22Rv1 (cell line): ENCODE measurements around the gene DDX41.

Experiments
- ZFX ChIP-seq: fragments of 450-650 bp; IDR thresholded peaks from 2 replicates; pipeline ENCODE4 v1.6.1; 2017; ENCODE audit warnings: antibody characterized with exemption, borderline replicate concordance
- TF ChIP-seq, protein P1 (sequence below): fragments of 450-650 bp; IDR thresholded peaks from 2 replicates; pipeline ENCODE4 v1.5.1; 2017; ENCODE audit warnings: mild to moderate bottlenecking

DNA sequence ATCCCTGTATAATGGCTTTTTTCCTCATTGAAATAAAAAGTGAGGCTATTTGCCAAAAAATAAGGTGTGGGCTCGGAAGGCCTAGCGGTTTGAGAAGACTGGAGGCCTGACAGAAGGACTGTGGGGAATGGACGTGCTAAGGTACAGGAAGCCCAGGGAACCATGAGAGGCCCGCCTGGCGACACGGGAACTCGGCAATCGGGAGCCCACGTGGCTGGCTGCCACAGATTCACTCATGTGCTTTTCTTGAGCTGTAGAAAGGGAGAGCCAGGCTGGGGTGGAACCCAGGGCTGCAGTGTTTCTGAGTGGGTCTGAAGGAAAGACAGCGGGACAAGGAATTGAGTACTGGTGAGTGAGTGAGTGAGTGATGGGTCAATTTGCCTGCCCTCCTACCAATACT is 11.9 kb upstream of the DDX41 start:
- TF ChIP-seq, protein P1, sequence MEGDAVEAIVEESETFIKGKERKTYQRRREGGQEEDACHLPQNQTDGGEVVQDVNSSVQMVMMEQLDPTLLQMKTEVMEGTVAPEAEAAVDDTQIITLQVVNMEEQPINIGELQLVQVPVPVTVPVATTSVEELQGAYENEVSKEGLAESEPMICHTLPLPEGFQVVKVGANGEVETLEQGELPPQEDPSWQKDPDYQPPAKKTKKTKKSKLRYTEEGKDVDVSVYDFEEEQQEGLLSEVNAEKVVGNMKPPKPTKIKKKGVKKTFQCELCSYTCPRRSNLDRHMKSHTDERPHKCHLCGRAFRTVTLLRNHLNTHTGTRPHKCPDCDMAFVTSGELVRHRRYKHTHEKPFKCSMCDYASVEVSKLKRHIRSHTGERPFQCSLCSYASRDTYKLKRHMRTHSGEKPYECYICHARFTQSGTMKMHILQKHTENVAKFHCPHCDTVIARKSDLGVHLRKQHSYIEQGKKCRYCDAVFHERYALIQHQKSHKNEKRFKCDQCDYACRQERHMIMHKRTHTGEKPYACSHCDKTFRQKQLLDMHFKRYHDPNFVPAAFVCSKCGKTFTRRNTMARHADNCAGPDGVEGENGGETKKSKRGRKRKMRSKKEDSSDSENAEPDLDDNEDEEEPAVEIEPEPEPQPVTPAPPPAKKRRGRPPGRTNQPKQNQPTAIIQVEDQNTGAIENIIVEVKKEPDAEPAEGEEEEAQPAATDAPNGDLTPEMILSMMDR, result no peak
- TF ChIP-seq ZFX, result no peak
